WTC11 (cell line): Measurements from ENCODE around the gene MIEF1. TPM values are rescaled to one million over a fixed set of nuclear protein-coding genes. Genes with fewer than 3 reads are reported as not detected.

Experiments
- ATF1 ChIP-seq: sonication (generic); formaldehyde crosslinking; IDR thresholded peaks from 2 replicates; pipeline ENCODE4 v1.8.1; 2023; ENCODE audit warnings: mild to moderate bottlenecking, moderate library complexity, missing genetic modification reagents
- CBFB ChIP-seq: sonication (generic); formaldehyde crosslinking; IDR thresholded peaks from 2 replicates; pipeline ENCODE4 v1.8.1; 2022; ENCODE audit warnings: mild to moderate bottlenecking, low read depth, missing genetic modification reagents
- CREB1 ChIP-seq: sonication (generic); formaldehyde crosslinking; IDR thresholded peaks from 2 replicates; pipeline ENCODE4 v1.8.0; 2023; ENCODE audit warnings: mild to moderate bottlenecking, missing genetic modification reagents
- ELF4 ChIP-seq: sonication (generic); formaldehyde crosslinking; IDR thresholded peaks from 2 replicates; pipeline ENCODE4 v1.8.1; 2022; ENCODE audit warnings: low read depth, mild to moderate bottlenecking, moderate library complexity, missing genetic modification reagents
- ETV6 ChIP-seq: sonication (generic); formaldehyde crosslinking; IDR thresholded peaks from 2 replicates; pipeline ENCODE4 v1.8.1; 2022; ENCODE audit warnings: mild to moderate bottlenecking, missing genetic modification reagents
- FOXP1 ChIP-seq: sonication (generic); formaldehyde crosslinking; IDR thresholded peaks from 2 replicates; pipeline ENCODE4 v1.8.0; 2022; ENCODE audit warnings: missing genetic modification reagents, mild to moderate bottlenecking, moderate library complexity, borderline replicate concordance
- FOXP4 ChIP-seq: sonication (generic); formaldehyde crosslinking; IDR thresholded peaks from 2 replicates; pipeline ENCODE4 v1.8.0; 2022; ENCODE audit warnings: mild to moderate bottlenecking, missing genetic modification reagents
- JAZF1 ChIP-seq: fragments of 250-450 bp; sonication (Bioruptor Pico); IDR thresholded peaks from 2 replicates; pipeline ENCODE4 v1.9.0; 2021; ENCODE audit warnings: moderate library complexity, mild to moderate bottlenecking, inconsistent platforms
- KAT7 ChIP-seq: sonication (generic); formaldehyde crosslinking; IDR thresholded peaks from 2 replicates; pipeline ENCODE4 v1.8.1; 2023; ENCODE audit warnings: missing genetic modification reagents, mild to moderate bottlenecking, borderline replicate concordance
- NFATC4 ChIP-seq: fragments of 250-450 bp; sonication (Bioruptor Pico); IDR thresholded peaks from 2 replicates; pipeline ENCODE4 v1.9.0; 2021; ENCODE audit warnings: mild to moderate bottlenecking
- NFE2L1 ChIP-seq: sonication (generic); formaldehyde crosslinking; IDR thresholded peaks from 2 replicates; pipeline ENCODE4 v1.8.1; 2023; ENCODE audit warnings: missing genetic modification reagents
- NR2C2 ChIP-seq: sonication (generic); formaldehyde crosslinking; IDR thresholded peaks from 2 replicates; pipeline ENCODE4 v1.8.0; 2022; ENCODE audit warnings: mild to moderate bottlenecking, missing genetic modification reagents
- NR3C1 ChIP-seq: sonication (generic); formaldehyde crosslinking; conservative IDR thresholded peaks from 2 replicates; pipeline ENCODE4 v1.8.1; 2023; ENCODE audit warnings: low read depth, mild to moderate bottlenecking, missing genetic modification reagents
- PRRX2 ChIP-seq: fragments of 250-450 bp; sonication (Bioruptor Pico); IDR thresholded peaks from 2 replicates; pipeline ENCODE4 v1.8.0; 2021; ENCODE audit warnings: mild to moderate bottlenecking
- TP53 ChIP-seq: sonication (generic); formaldehyde crosslinking; IDR thresholded peaks from 2 replicates; pipeline ENCODE4 v1.8.1; 2023; ENCODE audit warnings: mild to moderate bottlenecking, missing genetic modification reagents
- USF1 ChIP-seq: sonication (generic); formaldehyde crosslinking; IDR thresholded peaks from 2 replicates; pipeline ENCODE4 v1.8.0; 2022; ENCODE audit warnings: mild to moderate bottlenecking, missing genetic modification reagents
- ZNF138 ChIP-seq: sonication (generic); formaldehyde crosslinking; conservative IDR thresholded peaks from 2 replicates; pipeline ENCODE4 v1.8.1; 2022; ENCODE audit warnings: mild to moderate bottlenecking, moderate library complexity, missing genetic modification reagents
- ZNF219 ChIP-seq: sonication (generic); formaldehyde crosslinking; IDR thresholded peaks from 2 replicates; pipeline ENCODE4 v1.8.0; 2023; ENCODE audit warnings: missing genetic modification reagents, mild to moderate bottlenecking, borderline replicate concordance
- ZNF423 ChIP-seq: fragments of 250-450 bp; sonication (Bioruptor Pico); IDR thresholded peaks from 2 replicates; pipeline ENCODE4 v2.1.2; 2022; ENCODE audit warnings: mild to moderate bottlenecking, moderate library complexity
- ZNF532 ChIP-seq: fragments of 250-450 bp; sonication (Bioruptor Pico); IDR thresholded peaks from 2 replicates; pipeline ENCODE4 v1.9.0; 2021; ENCODE audit warnings: mild to moderate bottlenecking, borderline replicate concordance
- total RNA-seq: library from RNA; stranded (reverse); gene quantifications from 3 replicates; pipeline ENCODE4 v1.2.3, GENCODE V29; 2021
- TF ChIP-seq, protein P1 (sequence below): fragments of 250-450 bp; sonication (Bioruptor Pico); IDR thresholded peaks from 2 replicates; pipeline ENCODE4 v1.9.0; 2021; ENCODE audit warnings: mild to moderate bottlenecking
- TF ChIP-seq, protein P2 (sequence below): fragments of 250-450 bp; sonication (Bioruptor Pico); IDR thresholded peaks from 2 replicates; pipeline ENCODE4 v1.9.0; 2021; ENCODE audit warnings: moderate library complexity, mild to moderate bottlenecking, inconsistent platforms, borderline replicate concordance
- TF ChIP-seq, protein P3 (sequence below): fragments of 200-600 bp; IDR thresholded peaks from 2 replicates; pipeline ENCODE4 v1.8.0; 2022; ENCODE audit warnings: antibody characterized with exemption
- TF ChIP-seq, protein P4 (sequence below): sonication (generic); formaldehyde crosslinking; IDR thresholded peaks from 2 replicates; pipeline ENCODE4 v1.8.0; 2023; ENCODE audit warnings: missing genetic modification reagents

The MIEF1 gene
- total RNA-seq, 1 experiment from 2014 or later, result 38.7 TPM

DNA sequence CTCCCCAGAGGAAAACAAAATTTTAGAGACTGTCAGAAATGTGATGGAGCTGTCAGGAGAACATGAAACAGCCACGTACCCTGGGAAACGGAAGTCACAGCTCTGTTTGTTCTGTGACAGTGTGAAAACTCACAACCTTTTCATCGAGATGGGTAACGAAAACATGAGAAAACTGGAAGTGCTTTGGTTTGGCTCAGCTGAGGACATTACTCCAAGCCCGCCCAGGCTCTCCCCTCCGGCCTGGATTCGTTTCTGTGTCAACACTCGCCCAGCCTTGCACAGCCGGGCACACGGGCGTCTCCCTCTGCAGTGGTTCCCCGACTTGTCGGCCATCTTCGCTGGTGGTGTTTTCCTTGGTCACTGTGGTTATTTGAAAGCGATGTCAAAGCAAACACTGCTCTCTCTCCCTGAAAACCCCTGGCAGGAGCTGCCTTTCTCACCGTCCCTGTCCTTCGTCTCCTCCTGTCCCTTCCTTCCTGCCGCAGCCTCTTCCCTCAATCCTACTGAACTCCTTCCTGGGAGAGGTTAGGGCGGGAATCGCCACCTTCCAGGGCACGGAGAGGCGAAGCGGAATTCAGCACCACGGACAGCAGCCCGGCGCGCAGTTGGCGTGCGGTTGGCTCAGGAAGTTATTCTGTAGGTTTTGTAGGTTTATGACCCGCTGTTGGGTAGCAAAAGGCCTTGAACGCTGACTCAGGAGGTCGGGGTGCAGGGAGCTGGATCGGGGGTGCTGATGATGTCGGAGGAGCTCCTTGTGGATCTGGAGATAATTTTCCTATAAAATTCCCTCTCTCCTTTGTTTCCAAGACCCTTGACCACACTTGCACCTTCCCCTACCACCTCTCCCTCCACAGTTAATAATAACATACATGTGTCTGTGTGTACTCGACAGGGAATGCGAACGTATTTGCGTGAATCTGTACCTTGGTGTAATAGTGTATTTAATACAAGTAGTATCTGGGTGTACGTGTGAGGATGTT, 43.6 kb downstream of the MIEF1 start (continued):
- TF ChIP-seq, protein P1, sequence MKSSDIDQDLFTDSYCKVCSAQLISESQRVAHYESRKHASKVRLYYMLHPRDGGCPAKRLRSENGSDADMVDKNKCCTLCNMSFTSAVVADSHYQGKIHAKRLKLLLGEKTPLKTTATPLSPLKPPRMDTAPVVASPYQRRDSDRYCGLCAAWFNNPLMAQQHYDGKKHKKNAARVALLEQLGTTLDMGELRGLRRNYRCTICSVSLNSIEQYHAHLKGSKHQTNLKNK, result no peak
- peak; percentile 98 for TF ChIP-seq FOXP1 (CRISPR knock-in tag)
- TF ChIP-seq, protein P2, sequence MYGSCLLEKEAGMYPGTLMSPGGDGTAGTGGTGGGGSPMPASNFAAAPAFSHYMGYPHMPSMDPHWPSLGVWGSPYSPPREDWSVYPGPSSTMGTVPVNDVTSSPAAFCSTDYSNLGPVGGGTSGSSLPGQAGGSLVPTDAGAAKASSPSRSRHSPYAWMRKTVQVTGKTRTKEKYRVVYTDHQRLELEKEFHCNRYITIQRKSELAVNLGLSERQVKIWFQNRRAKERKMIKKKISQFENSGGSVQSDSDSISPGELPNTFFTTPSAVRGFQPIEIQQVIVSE (CRISPR knock-in tag), result no peak
- no peak for TF ChIP-seq ZNF423 (CRISPR knock-in tag)
- TF ChIP-seq NFATC4, result no peak
- TF ChIP-seq ZNF532 (CRISPR knock-in tag), result no peak
- peak; percentile 97 for TF ChIP-seq ETV6 (CRISPR knock-in tag)
- no peak for TF ChIP-seq JAZF1 (CRISPR knock-in tag)
- TF ChIP-seq NR2C2 (CRISPR knock-in tag), result 0 out of 2 replicates have a peak, but pooled peaks have one; percentile 48
- TF ChIP-seq NFE2L1, result peak; percentile 95
- TF ChIP-seq ZNF138 (CRISPR knock-in tag), result peak; percentile 89; the same call in 1 of the 2 replicates
- TF ChIP-seq USF1, result peak; percentile 76; the same call in 1 of the 2 replicates
- TF ChIP-seq, protein P3, sequence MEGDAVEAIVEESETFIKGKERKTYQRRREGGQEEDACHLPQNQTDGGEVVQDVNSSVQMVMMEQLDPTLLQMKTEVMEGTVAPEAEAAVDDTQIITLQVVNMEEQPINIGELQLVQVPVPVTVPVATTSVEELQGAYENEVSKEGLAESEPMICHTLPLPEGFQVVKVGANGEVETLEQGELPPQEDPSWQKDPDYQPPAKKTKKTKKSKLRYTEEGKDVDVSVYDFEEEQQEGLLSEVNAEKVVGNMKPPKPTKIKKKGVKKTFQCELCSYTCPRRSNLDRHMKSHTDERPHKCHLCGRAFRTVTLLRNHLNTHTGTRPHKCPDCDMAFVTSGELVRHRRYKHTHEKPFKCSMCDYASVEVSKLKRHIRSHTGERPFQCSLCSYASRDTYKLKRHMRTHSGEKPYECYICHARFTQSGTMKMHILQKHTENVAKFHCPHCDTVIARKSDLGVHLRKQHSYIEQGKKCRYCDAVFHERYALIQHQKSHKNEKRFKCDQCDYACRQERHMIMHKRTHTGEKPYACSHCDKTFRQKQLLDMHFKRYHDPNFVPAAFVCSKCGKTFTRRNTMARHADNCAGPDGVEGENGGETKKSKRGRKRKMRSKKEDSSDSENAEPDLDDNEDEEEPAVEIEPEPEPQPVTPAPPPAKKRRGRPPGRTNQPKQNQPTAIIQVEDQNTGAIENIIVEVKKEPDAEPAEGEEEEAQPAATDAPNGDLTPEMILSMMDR, result no peak
- TF ChIP-seq NR3C1, result 0 out of 2 replicates have a peak, but pooled peaks have one; percentile 69
- peak; percentile 97 for TF ChIP-seq TP53
- peak; percentile 94 for TF ChIP-seq ZNF219 (CRISPR knock-in tag)
- TF ChIP-seq PRRX2, result no peak
- 0 out of 2 replicates have a peak, but pooled peaks have one; percentile 56 for TF ChIP-seq KAT7 (CRISPR knock-in tag)
- TF ChIP-seq CBFB (CRISPR knock-in tag), result peak; percentile 83; the same call in 1 of the 2 replicates
- TF ChIP-seq FOXP4 (CRISPR knock-in tag), result peak; percentile 99
- TF ChIP-seq, protein P4, sequence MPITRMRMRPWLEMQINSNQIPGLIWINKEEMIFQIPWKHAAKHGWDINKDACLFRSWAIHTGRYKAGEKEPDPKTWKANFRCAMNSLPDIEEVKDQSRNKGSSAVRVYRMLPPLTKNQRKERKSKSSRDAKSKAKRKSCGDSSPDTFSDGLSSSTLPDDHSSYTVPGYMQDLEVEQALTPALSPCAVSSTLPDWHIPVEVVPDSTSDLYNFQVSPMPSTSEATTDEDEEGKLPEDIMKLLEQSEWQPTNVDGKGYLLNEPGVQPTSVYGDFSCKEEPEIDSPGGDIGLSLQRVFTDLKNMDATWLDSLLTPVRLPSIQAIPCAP (CRISPR knock-in tag), result peak; percentile 91
- no peak for TF ChIP-seq ATF1 (CRISPR knock-in tag)
- peak; percentile 88 for TF ChIP-seq CREB1 (CRISPR knock-in tag)
- no peak for TF ChIP-seq ELF4
